ENCODE data around the gene PRKD1. TPM values are rescaled to one million over a fixed set of nuclear protein-coding genes. Genes with fewer than 3 reads are reported as not detected.
"Not testable (repeated sequence)": the region's sequence is repeated elsewhere in the genome, so short reads cannot be mapped to it uniquely, and the experiment has no call there.

Gene PRKD1
- total RNA-seq, 2 experiments from 2014 or later = not detected

GRCh38 chr14:29895591-29896083 lies 32.0 kb downstream of the PRKD1 start:
- intact Hi-C loops (cut with micrococcal nuclease) = no loop called here
- no peak overlapping the region for H3K27ac Mint-ChIP-seq
- H3K27me3 Mint-ChIP-seq = no peaks in the 10 kb centered on the region
- CTCF ChIA-PET = no interaction called here
- H3K36me3 Mint-ChIP-seq = no peaks in the 10 kb centered on the region
- no peak for DNase-seq
- H3K4me1 Mint-ChIP-seq (ENCODE audit: low read depth) = no peaks in the 10 kb centered on the region
- H3K9me3 Mint-ChIP-seq = peaks cover 3% of the 10 kb centered on the region
- H3K4me3 Mint-ChIP-seq = no peak overlapping the region
- POLR2A ChIA-PET = no interaction called here

- Mint-ChIP-seq H3K4me1 (ENCODE audit: low read depth) (no peaks in the 10 kb centered on the region), H3K4me3 (no peak overlapping the region), H3K27ac (no peak overlapping the region), H3K9me3 (no peaks in the 10 kb centered on the region), H3K36me3 (no peaks in the 10 kb centered on the region), H3K27me3 (no peaks in the 10 kb centered on the region)
- intact Hi-C loops (cut with micrococcal nuclease) = no loop called here
- CTCF ChIA-PET = no interaction called here
- DNase-seq = no peak
- POLR2A ChIA-PET = no interaction called here
Measured at GRCh38 chr14:29893989-29894388, 33.7 kb downstream of the PRKD1 start.

GRCh38 chr14:29892327-29892726 lies 35.3 kb downstream of the PRKD1 start:
- Mint-ChIP-seq H3K4me3 (no peak overlapping the region), H3K4me1 (ENCODE audit: low read depth) (no peaks in the 10 kb centered on the region), H3K27ac (no peak overlapping the region), H3K27me3 (no peaks in the 10 kb centered on the region), H3K36me3 (no peaks in the 10 kb centered on the region), H3K9me3 (no peaks in the 10 kb centered on the region)
- DNase-seq = no peak
- POLR2A ChIA-PET = no interaction called here
- CTCF ChIA-PET = no interaction called here
- intact Hi-C loops (cut with micrococcal nuclease) = no loop called here

GRCh38 chr14:29885988-29886387 lies 41.7 kb downstream of the PRKD1 start:
- POLR2A ChIA-PET = no interaction called here
- intact Hi-C loops (cut with micrococcal nuclease) = no loop called here
- H3K27ac Mint-ChIP-seq = no peak overlapping the region

GRCh38 chr14:29868000-29868399 lies 59.6 kb downstream of the PRKD1 start:
- intact Hi-C loops (cut with micrococcal nuclease) = no loop called here
- Mint-ChIP-seq H3K27me3 (no peaks in the 10 kb centered on the region), H3K4me3 (no peak overlapping the region), H3K4me1 (ENCODE audit: low read depth) (no peaks in the 10 kb centered on the region), H3K9me3 (no peaks in the 10 kb centered on the region), H3K36me3 (no peaks in the 10 kb centered on the region), H3K27ac (no peak overlapping the region)
- CTCF ChIA-PET = no interaction called here
- no peak for DNase-seq
- POLR2A ChIA-PET = no interaction called here

More at GRCh38 chr14:29885988-29886387, 41.7 kb downstream of the PRKD1 start:
- DNase-seq = no peak
- no peaks in the 10 kb centered on the region for H3K36me3 Mint-ChIP-seq
- H3K4me3 Mint-ChIP-seq = no peak overlapping the region
- H3K4me1 Mint-ChIP-seq (ENCODE audit: low read depth) = no peaks in the 10 kb centered on the region
- H3K27me3 Mint-ChIP-seq = no peaks in the 10 kb centered on the region
- H3K9me3 Mint-ChIP-seq = peaks cover 7% of the 10 kb centered on the region
- CTCF ChIA-PET = no interaction called here

GRCh38 chr14:29865299-29865698 lies 62.3 kb downstream of the PRKD1 start:
- DNase-seq = no peak
- intact Hi-C loops (cut with micrococcal nuclease) = no loop called here
- H3K27ac Mint-ChIP-seq = no peak overlapping the region
- ChIA-PET POLR2A (no interaction called here), CTCF (no interaction called here)
- H3K9me3 Mint-ChIP-seq = peaks cover 3% of the 10 kb centered on the region
- no peak overlapping the region for H3K4me3 Mint-ChIP-seq
- H3K36me3 Mint-ChIP-seq = no peaks in the 10 kb centered on the region
- H3K27me3 Mint-ChIP-seq = no peaks in the 10 kb centered on the region
- H3K4me1 Mint-ChIP-seq (ENCODE audit: low read depth) = no peaks in the 10 kb centered on the region

GRCh38 chr14:29861996-29862395 lies 65.7 kb downstream of the PRKD1 start:
- Mint-ChIP-seq H3K36me3 (no peaks in the 10 kb centered on the region), H3K4me1 (ENCODE audit: low read depth) (no peaks in the 10 kb centered on the region), H3K9me3 (peaks cover 4% of the 10 kb centered on the region), H3K4me3 (no peak overlapping the region), H3K27me3 (no peaks in the 10 kb centered on the region), H3K27ac (no peak overlapping the region)
- DNase-seq = no peak
- intact Hi-C loops (cut with micrococcal nuclease) = no loop called here
- ChIA-PET CTCF (no interaction called here), POLR2A (no interaction called here)

- no peak overlapping the region for H3K4me3 Mint-ChIP-seq
- no peaks in the 10 kb centered on the region for H3K36me3 Mint-ChIP-seq
- DNase-seq = no peak
- ChIA-PET POLR2A (no interaction called here), CTCF (no interaction called here)
- H3K9me3 Mint-ChIP-seq = peaks cover 21% of the 10 kb centered on the region
- H3K27ac Mint-ChIP-seq = no peak overlapping the region
- H3K4me1 Mint-ChIP-seq (ENCODE audit: low read depth) = no peaks in the 10 kb centered on the region
- H3K27me3 Mint-ChIP-seq = no peaks in the 10 kb centered on the region
- intact Hi-C loops (cut with micrococcal nuclease) = no loop called here
Measured at GRCh38 chr14:29858299-29858698, 69.3 kb downstream of the PRKD1 start.

- no peak for DNase-seq
- H3K27ac Mint-ChIP-seq = no peak overlapping the region
- H3K9me3 Mint-ChIP-seq = peaks cover 25% of the 10 kb centered on the region
- H3K27me3 Mint-ChIP-seq = no peaks in the 10 kb centered on the region
- H3K36me3 Mint-ChIP-seq = no peaks in the 10 kb centered on the region
- intact Hi-C loops (cut with micrococcal nuclease) = no loop called here
- H3K4me3 Mint-ChIP-seq = no peak overlapping the region
- CTCF ChIA-PET = no interaction called here
- no peaks in the 10 kb centered on the region for H3K4me1 Mint-ChIP-seq (ENCODE audit: low read depth)
- POLR2A ChIA-PET = no interaction called here
Measured at GRCh38 chr14:29857551-29857950, 70.1 kb downstream of the PRKD1 start.

GRCh38 chr14:29856516-29856915 lies 71.1 kb downstream of the PRKD1 start:
- ChIA-PET CTCF (no interaction called here), POLR2A (no interaction called here)
- Mint-ChIP-seq H3K27ac (no peak overlapping the region), H3K36me3 (no peaks in the 10 kb centered on the region), H3K4me3 (no peak overlapping the region), H3K9me3 (peaks cover 26% of the 10 kb centered on the region), H3K27me3 (no peaks in the 10 kb centered on the region), H3K4me1 (ENCODE audit: low read depth) (no peaks in the 10 kb centered on the region)
- intact Hi-C loops (cut with micrococcal nuclease) = no loop called here
- no peak for DNase-seq

GRCh38 chr14:29853691-29854090 lies 74.0 kb downstream of the PRKD1 start:
- intact Hi-C loops (cut with micrococcal nuclease); H3K27ac Mint-ChIP-seq; POLR2A ChIA-PET; H3K27me3 Mint-ChIP-seq; H3K4me3 Mint-ChIP-seq; H3K4me1 Mint-ChIP-seq (ENCODE audit: low read depth); DNase-seq; CTCF ChIA-PET; H3K36me3 Mint-ChIP-seq: not testable (repeated sequence)
- H3K9me3 Mint-ChIP-seq = peaks cover 46% of the 10 kb centered on the region

- Mint-ChIP-seq H3K9me3 (peaks cover 46% of the 10 kb centered on the region), H3K4me1 (ENCODE audit: low read depth) (no peaks in the 10 kb centered on the region), H3K4me3 (no peak overlapping the region), H3K27ac (no peak overlapping the region), H3K36me3 (no peaks in the 10 kb centered on the region), H3K27me3 (no peaks in the 10 kb centered on the region)
- CTCF ChIA-PET = no interaction called here
- POLR2A ChIA-PET = no interaction called here
- DNase-seq = no peak
- intact Hi-C loops (cut with micrococcal nuclease) = no loop called here
Measured at GRCh38 chr14:29853272-29853671, 74.4 kb downstream of the PRKD1 start.

- H3K9me3 Mint-ChIP-seq = peaks cover 43% of the 10 kb centered on the region
- intact Hi-C loops (cut with micrococcal nuclease) = no loop called here
- H3K4me3 Mint-ChIP-seq = no peak overlapping the region
- no peaks in the 10 kb centered on the region for H3K36me3 Mint-ChIP-seq
- CTCF ChIA-PET = no interaction called here
- DNase-seq = no peak
- POLR2A ChIA-PET = no interaction called here
- H3K27ac Mint-ChIP-seq = no peak overlapping the region
- H3K4me1 Mint-ChIP-seq (ENCODE audit: low read depth) = no peaks in the 10 kb centered on the region
- H3K27me3 Mint-ChIP-seq = no peaks in the 10 kb centered on the region
Measured at GRCh38 chr14:29851397-29851796, 76.2 kb downstream of the PRKD1 start.

- Mint-ChIP-seq H3K27ac (no peak overlapping the region), H3K9me3 (peaks cover 23% of the 10 kb centered on the region), H3K27me3 (no peaks in the 10 kb centered on the region), H3K4me1 (ENCODE audit: low read depth) (no peaks in the 10 kb centered on the region), H3K4me3 (no peak overlapping the region), H3K36me3 (no peaks in the 10 kb centered on the region)
- ChIA-PET POLR2A (no interaction called here), CTCF (no interaction called here)
- intact Hi-C loops (cut with micrococcal nuclease) = no loop called here
- DNase-seq = no peak
Measured at GRCh38 chr14:29847056-29847380, 80.6 kb downstream of the PRKD1 start.

Measured in activated CD4-positive, alpha-beta memory T cell treated with anti-CD3 and anti-CD28 coated beads for 36 hours (primary cell).